Measurements from ENCODE around the gene PCDHGA8. TPM values are rescaled to one million over a fixed set of nuclear protein-coding genes. Genes with fewer than 3 reads are reported as not detected.
"Not testable (repeated sequence)": the region's sequence is repeated elsewhere in the genome, so short reads cannot be mapped to it uniquely, and the experiment has no call there.

The PCDHGA8 gene
- under 1 TPM; 0.06 to 0.29 TPM for polyA plus RNA-seq

DNA sequence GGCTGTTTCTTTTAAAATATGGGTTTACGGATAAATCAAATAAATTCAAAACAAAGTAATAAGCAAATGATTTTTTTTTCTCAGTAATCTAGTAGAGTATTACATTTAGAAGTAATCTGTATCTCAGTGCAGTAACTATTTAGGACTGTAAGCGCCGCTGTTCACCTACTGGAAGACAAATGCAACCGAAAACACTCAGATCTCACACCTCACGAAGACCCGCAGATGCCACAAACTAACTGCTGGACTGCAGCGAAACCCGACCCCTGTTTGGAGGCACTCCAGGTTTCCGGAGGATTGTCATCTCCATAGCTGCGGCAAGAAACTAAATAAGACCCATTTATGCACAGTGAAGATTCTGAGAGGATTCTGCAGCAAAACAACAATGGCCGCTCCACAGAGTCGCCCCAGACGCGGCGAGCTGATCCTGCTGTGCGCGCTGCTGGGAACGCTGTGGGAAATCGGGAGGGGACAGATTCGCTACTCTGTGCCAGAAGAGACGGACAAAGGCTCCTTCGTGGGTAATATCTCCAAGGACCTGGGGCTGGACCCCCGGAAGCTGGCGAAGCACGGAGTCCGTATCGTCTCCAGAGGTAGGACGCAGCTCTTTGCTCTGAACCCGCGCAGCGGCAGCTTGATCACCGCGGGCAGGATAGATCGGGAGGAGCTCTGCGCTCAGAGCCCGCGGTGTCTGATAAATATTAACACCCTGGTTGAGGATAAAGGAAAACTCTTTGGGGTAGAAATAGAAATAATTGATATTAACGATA lies at the start of gene PCDHGA8:
Gene PCDHGA8, plus strand, starts transcription at position 205 of the 770 bp plus-strand sequence. Its CDS starts 181 bp downstream, at position 386.
- WGBS, 2 donors: 25 to 30% methylated on average over 38 of the region's 38 CpGs
- no peak within 1 kb of the TSS for H3K27ac ChIP-seq (ENCODE audit: low read depth in 2 of 2, low read length in 1 of 2)
- H3K9me3 ChIP-seq (ENCODE audit: control insufficient read depth in 2 of 2, insufficient read depth in 1 of 2, low read depth in 1 of 2, low read length in 1 of 2): peaks cover 33 to 42% of the 10 kb centered on the region in 2 donors
- no peak within 1 kb of the TSS for H3K4me3 ChIP-seq (ENCODE audit: low read depth in 1 of 2, low read length in 2 of 2)
- H3K27me3 ChIP-seq (ENCODE audit: control insufficient read depth in 1 of 2, insufficient read depth in 2 of 2, low read length in 2 of 2): peaks cover 0 to 5% of the 10 kb centered on the region in 2 donors
- H3K4me1 ChIP-seq (ENCODE audit: control insufficient read depth in 2 of 2, insufficient read depth in 2 of 2, low read length in 1 of 2): no peaks in the 10 kb centered on the region
- no peaks in the 10 kb centered on the region for H3K36me3 ChIP-seq (ENCODE audit: control insufficient read depth in 2 of 2, insufficient read depth in 2 of 2, low read length in 1 of 2)

DNA sequence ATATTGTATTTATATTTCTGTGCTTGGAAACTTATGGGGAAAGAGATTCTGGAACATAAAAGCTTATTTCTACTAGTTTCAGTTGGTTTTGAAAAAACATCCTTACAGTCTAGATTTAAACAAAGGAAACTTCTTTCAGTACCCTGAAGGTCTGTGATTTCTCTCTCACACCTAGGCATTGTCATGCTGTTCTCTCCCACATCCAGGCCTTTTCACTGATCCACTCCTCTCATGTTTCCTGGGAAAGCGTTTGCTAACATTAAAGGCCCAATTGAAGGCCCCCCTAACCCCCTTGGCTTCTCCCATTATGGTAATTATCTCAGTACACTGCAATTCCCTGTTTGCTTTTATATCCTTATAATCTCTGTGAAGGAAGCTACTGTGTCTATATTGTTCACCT lies 49.7 kb upstream of the PCDHGA8 start:
- Histone ChIP-seq H3K4me1 (ENCODE audit: control insufficient read depth in 2 of 2, insufficient read depth in 2 of 2, low read length in 1 of 2) (no peaks in the 10 kb centered on the region), H3K4me3 (ENCODE audit: low read depth in 1 of 2, low read length in 2 of 2) (no peak overlapping the region), H3K36me3 (ENCODE audit: control insufficient read depth in 2 of 2, insufficient read depth in 2 of 2, low read length in 1 of 2) (no peaks in the 10 kb centered on the region), H3K27me3 (ENCODE audit: control insufficient read depth in 1 of 2, insufficient read depth in 2 of 2, low read length in 2 of 2) (peaks cover 0 to 13% of the 10 kb centered on the region in 2 donors), H3K9me3 (ENCODE audit: control insufficient read depth in 2 of 2, insufficient read depth in 1 of 2, low read depth in 1 of 2, low read length in 1 of 2) (peaks cover 22 to 46% of the 10 kb centered on the region in 2 donors), H3K27ac (ENCODE audit: low read depth in 2 of 2, low read length in 1 of 2) (no peak overlapping the region)
- 11 to 15% methylated on average over 1 of the region's 1 CpG for WGBS, 2 donors

DNA sequence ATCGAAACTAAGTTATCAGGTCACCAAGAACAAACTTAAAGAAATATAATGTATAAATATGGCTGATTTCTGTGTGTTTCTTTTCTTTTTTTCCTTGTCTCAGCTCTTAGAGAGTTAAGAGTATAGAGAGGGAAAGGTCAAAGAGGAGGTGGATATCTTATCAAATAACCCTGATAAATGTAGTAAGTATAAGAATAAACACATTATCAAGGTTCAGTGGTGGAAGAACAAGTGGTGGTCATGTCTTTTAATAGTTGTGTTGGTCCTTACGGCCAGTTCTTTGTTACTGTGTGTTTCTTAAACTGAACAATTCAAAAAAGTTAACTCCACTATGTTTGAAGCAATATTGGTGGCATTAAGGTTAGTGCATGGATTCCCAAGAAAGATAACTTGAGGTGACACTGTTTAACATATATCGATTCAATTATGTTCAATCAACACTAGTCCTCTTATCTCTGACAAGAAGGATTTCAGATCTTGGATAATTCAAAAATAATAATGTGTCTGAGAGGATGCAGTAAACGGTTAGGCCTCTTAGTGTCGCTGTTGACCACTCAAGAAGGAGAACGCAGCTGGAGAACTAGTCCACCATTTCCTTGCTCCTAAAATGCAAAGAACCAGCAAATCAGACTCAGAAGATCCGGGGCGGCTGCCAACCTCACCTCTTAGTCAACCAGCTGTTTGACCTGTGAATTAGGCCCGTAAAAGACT lies 49.0 kb upstream of the PCDHGA8 start, which contains the start of gene PCDHGA3:
Gene PCDHGA3, plus strand, starts transcription at position 588 of the 711 bp plus-strand sequence. CDS start 205 bp downstream, outside the sequence.
- Histone ChIP-seq H3K9me3 (ENCODE audit: control insufficient read depth in 2 of 2, insufficient read depth in 1 of 2, low read depth in 1 of 2, low read length in 1 of 2) (peaks cover 22 to 46% of the 10 kb centered on the region in 2 donors), H3K27ac (ENCODE audit: low read depth in 2 of 2, low read length in 1 of 2) (no peak within 1 kb of the TSS), H3K4me1 (ENCODE audit: control insufficient read depth in 2 of 2, insufficient read depth in 2 of 2, low read length in 1 of 2) (no peaks in the 10 kb centered on the region), H3K4me3 (ENCODE audit: low read depth in 1 of 2, low read length in 2 of 2) (peak within 1 kb of the TSS in 1 of 2 donors; percentile 30), H3K27me3 (ENCODE audit: control insufficient read depth in 1 of 2, insufficient read depth in 2 of 2, low read length in 2 of 2) (peaks cover 0 to 13% of the 10 kb centered on the region in 2 donors), H3K36me3 (ENCODE audit: control insufficient read depth in 2 of 2, insufficient read depth in 2 of 2, low read length in 1 of 2) (no peaks in the 10 kb centered on the region)
- WGBS, 2 donors: 25 to 26% methylated on average over 9 of the region's 9 CpGs

DNA sequence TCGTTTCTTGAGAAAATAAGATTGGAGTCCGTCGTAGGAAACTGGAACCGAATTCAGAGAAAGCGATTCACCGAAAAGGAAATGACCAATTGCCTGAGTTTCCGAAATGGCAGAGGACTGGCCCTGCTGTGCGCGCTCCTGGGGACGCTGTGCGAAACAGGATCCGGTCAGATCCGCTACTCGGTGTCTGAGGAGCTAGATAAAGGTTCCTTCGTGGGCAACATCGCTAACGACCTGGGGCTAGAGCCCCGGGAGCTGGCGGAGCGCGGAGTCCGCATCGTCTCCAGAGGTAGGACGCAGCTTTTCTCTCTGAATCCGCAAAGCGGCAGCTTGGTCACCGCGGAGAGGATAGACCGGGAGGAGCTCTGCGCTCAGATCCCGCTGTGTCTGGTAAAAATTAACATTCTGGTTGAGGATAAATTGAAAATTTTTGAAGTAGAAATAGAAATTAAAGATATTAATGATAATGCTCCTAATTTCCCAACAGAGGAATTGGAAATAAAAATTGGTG lies 48.4 kb upstream of the PCDHGA8 start:
- peaks cover 0 to 9% of the 10 kb centered on the region in 2 donors for H3K27me3 ChIP-seq (ENCODE audit: control insufficient read depth in 1 of 2, insufficient read depth in 2 of 2, low read length in 2 of 2)
- peak overlapping the region in 1 of 2 donors; percentile 30 for H3K4me3 ChIP-seq (ENCODE audit: low read depth in 1 of 2, low read length in 2 of 2)
- no peak overlapping the region for H3K27ac ChIP-seq (ENCODE audit: low read depth in 2 of 2, low read length in 1 of 2)
- H3K4me1 ChIP-seq (ENCODE audit: control insufficient read depth in 2 of 2, insufficient read depth in 2 of 2, low read length in 1 of 2): no peaks in the 10 kb centered on the region
- H3K9me3 ChIP-seq (ENCODE audit: control insufficient read depth in 2 of 2, insufficient read depth in 1 of 2, low read depth in 1 of 2, low read length in 1 of 2): peaks cover 16 to 41% of the 10 kb centered on the region in 2 donors
- 32 to 34% methylated on average over 31 of the region's 31 CpGs for WGBS, 2 donors
- no peaks in the 10 kb centered on the region for H3K36me3 ChIP-seq (ENCODE audit: control insufficient read depth in 2 of 2, insufficient read depth in 2 of 2, low read length in 1 of 2)

DNA sequence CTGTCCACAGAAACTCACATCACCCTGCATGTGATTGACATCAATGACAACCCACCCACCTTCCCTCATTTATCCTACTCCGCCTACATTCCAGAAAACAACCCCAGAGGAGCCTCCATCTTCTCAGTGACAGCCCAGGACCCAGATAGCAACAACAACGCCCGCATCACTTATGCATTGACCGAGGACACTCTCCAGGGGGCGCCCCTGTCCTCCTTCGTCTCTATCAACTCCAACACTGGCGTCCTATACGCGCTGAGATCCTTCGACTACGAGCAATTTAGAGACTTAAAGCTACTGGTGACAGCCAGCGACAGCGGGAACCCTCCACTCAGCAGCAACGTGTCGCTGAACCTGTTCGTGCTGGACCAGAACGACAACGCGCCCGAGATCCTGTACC lies 47.1 kb upstream of the PCDHGA8 start:
- Histone ChIP-seq H3K4me1 (ENCODE audit: control insufficient read depth in 2 of 2, insufficient read depth in 2 of 2, low read length in 1 of 2) (no peaks in the 10 kb centered on the region), H3K4me3 (ENCODE audit: low read depth in 1 of 2, low read length in 2 of 2) (no peak overlapping the region), H3K9me3 (ENCODE audit: control insufficient read depth in 2 of 2, insufficient read depth in 1 of 2, low read depth in 1 of 2, low read length in 1 of 2) (peaks cover 20 to 33% of the 10 kb centered on the region in 2 donors), H3K27ac (ENCODE audit: low read depth in 2 of 2, low read length in 1 of 2) (no peak overlapping the region), H3K27me3 (ENCODE audit: control insufficient read depth in 1 of 2, insufficient read depth in 2 of 2, low read length in 2 of 2) (peaks cover 0 to 4% of the 10 kb centered on the region in 2 donors), H3K36me3 (ENCODE audit: control insufficient read depth in 2 of 2, insufficient read depth in 2 of 2, low read length in 1 of 2) (no peaks in the 10 kb centered on the region)
- 37% methylated on average over 20 of the region's 20 CpGs for WGBS, 2 donors

DNA sequence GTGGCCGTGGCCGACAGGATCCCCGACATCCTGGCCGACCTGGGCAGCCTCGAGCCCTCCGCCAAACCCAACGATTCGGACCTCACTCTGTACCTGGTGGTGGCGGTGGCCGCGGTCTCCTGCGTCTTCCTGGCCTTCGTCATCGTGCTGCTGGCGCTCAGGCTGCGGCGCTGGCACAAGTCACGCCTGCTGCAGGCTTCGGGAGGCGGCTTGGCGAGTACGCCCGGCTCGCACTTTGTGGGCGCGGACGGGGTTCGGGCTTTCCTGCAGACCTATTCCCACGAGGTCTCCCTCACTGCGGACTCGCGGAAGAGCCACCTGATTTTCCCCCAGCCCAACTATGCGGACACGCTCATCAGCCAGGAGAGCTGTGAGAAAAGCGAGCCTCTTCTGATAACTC lies 46.4 kb upstream of the PCDHGA8 start:
- not testable (repeated sequence) for H3K27ac ChIP-seq (ENCODE audit: low read depth in 2 of 2, low read length in 1 of 2); H3K27me3 ChIP-seq (ENCODE audit: control insufficient read depth in 1 of 2, insufficient read depth in 2 of 2, low read length in 2 of 2); H3K4me1 ChIP-seq (ENCODE audit: control insufficient read depth in 2 of 2, insufficient read depth in 2 of 2, low read length in 1 of 2); H3K36me3 ChIP-seq (ENCODE audit: control insufficient read depth in 2 of 2, insufficient read depth in 2 of 2, low read length in 1 of 2); H3K4me3 ChIP-seq (ENCODE audit: low read depth in 1 of 2, low read length in 2 of 2)
- peaks cover 20 to 32% of the 10 kb centered on the region in 2 donors for H3K9me3 ChIP-seq (ENCODE audit: control insufficient read depth in 2 of 2, insufficient read depth in 1 of 2, low read depth in 1 of 2, low read length in 1 of 2)
- WGBS, 2 donors: 45 to 49% methylated on average over 20 to 27 of the region's 35 CpGs

DNA sequence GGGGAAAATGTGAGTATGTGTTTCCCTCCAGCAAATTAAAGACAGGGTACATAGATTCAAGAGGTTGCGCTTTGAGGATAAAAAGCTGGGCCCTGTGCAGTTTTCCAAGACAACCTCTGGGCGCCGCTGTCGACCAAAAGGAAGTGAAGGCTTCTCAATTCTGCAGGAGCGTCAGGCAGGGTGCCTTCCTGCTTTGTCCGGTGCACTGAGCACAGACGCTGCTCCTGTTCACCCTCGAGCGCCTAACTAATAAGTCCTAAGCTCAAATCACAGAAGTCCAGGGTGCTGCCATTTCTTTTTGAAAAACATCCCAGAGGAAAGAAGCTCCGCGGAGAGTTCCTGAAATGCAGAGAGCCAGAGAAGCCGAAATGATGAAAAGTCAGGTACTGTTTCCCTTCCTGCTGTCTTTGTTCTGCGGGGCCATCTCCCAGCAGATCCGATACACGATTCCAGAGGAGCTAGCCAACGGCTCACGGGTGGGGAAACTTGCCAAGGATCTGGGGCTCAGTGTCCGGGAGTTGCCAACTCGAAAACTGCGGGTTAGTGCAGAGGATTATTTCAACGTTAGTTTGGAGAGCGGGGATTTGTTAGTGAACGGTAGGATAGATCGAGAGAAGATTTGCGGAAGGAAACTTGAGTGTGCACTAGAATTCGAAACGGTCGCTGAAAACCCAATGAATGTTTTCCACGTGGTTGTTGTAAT lies 42.4 kb upstream of the PCDHGA8 start, which contains the start of gene PCDHGB1:
Gene PCDHGB1, plus strand, starts transcription at position 183 of the 703 bp plus-strand sequence. Its CDS starts 162 bp downstream, at position 345.
- H3K27ac ChIP-seq (ENCODE audit: low read depth in 2 of 2, low read length in 1 of 2): no peak within 1 kb of the TSS
- 25 to 26% methylated on average over 29 of the region's 29 CpGs for WGBS, 2 donors
- peaks cover 17 to 38% of the 10 kb centered on the region in 2 donors for H3K9me3 ChIP-seq (ENCODE audit: control insufficient read depth in 2 of 2, insufficient read depth in 1 of 2, low read depth in 1 of 2, low read length in 1 of 2)
- H3K4me1 ChIP-seq (ENCODE audit: control insufficient read depth in 2 of 2, insufficient read depth in 2 of 2, low read length in 1 of 2): peaks cover 0 to 2% of the 10 kb centered on the region in 2 donors
- peak within 1 kb of the TSS in 1 of 2 donors; percentile 37 for H3K4me3 ChIP-seq (ENCODE audit: low read depth in 1 of 2, low read length in 2 of 2)
- H3K36me3 ChIP-seq (ENCODE audit: control insufficient read depth in 2 of 2, insufficient read depth in 2 of 2, low read length in 1 of 2): no peaks in the 10 kb centered on the region
- peaks cover 0 to 3% of the 10 kb centered on the region in 2 donors for H3K27me3 ChIP-seq (ENCODE audit: control insufficient read depth in 1 of 2, insufficient read depth in 2 of 2, low read length in 2 of 2)

DNA sequence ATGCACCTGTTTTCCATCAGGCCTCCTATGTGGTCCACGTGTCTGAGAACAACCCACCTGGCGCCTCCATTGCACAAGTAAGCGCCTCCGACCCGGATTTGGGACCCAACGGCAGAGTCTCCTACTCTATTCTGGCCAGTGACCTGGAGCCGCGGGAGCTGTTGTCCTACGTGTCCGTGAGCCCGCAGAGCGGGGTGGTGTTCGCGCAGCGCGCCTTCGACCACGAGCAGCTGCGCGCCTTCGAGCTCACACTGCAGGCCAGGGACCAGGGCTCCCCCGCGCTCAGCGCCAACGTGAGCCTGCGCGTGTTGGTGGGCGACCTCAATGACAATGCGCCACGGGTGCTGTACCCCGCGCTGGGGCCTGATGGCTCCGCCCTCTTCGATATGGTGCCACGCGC lies 40.8 kb upstream of the PCDHGA8 start:
- WGBS, 2 donors: 40 to 42% methylated on average over 31 to 36 of the region's 36 CpGs
- Histone ChIP-seq H3K27me3 (ENCODE audit: control insufficient read depth in 1 of 2, insufficient read depth in 2 of 2, low read length in 2 of 2) (peaks cover 0 to 3% of the 10 kb centered on the region in 2 donors), H3K4me3 (ENCODE audit: low read depth in 1 of 2, low read length in 2 of 2) (no peak overlapping the region), H3K4me1 (ENCODE audit: control insufficient read depth in 2 of 2, insufficient read depth in 2 of 2, low read length in 1 of 2) (peaks cover 0 to 2% of the 10 kb centered on the region in 2 donors), H3K27ac (ENCODE audit: low read depth in 2 of 2, low read length in 1 of 2) (no peak overlapping the region), H3K36me3 (ENCODE audit: control insufficient read depth in 2 of 2, insufficient read depth in 2 of 2, low read length in 1 of 2) (no peaks in the 10 kb centered on the region), H3K9me3 (ENCODE audit: control insufficient read depth in 2 of 2, insufficient read depth in 1 of 2, low read depth in 1 of 2, low read length in 1 of 2) (peaks cover 25 to 46% of the 10 kb centered on the region in 2 donors)

Data from esophagus (tissue), 2 donors.